Measurements from ENCODE around the gene S100A7A. TPM values are rescaled to one million over a fixed set of nuclear protein-coding genes. Genes with fewer than 3 reads are reported as not detected.

The S100A7A gene
- polyA plus RNA-seq, 1 of the 3 experiments (the other 2 are of a cell fraction) = not detected

DNA sequence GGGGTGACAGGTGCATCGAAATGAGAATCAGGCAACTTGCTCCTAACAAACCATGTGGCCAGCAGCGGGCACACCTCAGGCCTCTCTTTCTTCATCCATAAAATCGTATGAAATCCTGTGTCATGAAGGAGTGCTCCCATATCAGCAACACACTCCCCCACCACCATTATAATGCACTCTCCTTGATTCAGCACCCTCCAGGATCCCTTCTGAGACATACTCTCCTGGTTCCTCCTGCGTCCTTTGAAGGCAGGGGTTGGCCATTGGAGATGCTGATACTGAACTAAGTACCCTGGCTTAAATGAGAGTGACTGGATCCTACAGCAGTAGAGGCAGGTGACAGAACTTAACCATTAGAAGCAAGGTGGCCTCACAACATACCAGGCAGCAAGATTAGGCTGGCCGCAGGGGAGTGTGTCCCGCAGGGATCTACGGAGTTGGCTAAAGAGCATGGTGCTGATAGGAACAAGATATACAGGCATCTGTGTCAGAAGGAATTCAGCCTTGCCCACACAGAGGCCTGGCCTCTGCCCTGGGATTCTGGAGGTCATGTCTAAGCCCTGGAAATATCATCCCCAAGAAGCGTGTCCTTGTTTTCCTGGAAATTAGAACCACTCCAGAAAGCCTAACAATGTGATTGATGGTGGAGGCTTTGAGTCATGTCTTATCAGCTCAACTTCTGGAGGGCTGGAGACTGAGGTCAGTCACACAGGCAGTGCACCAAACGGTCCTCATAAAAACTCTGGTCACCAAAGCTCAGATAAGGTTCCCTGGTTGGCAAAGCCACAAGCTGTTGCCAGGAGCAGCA is 16.8 kb downstream of the S100A7A start:
- Histone ChIP-seq H3K27ac (ENCODE audit: low read depth in 2 of 2, low read length in 1 of 2) (no peak overlapping the region), H3K4me3 (ENCODE audit: low read depth in 2 of 2, low read length in 1 of 2) (no peak overlapping the region), H3K9me3 (no peaks in the 10 kb centered on the region), H3F3A (replicated peaks; ENCODE audit: insufficient read depth) (no peaks in the 10 kb centered on the region), H3K9ac (no peak overlapping the region), H3K36me3 (replicated peaks in 1 of 2; ENCODE audit: control insufficient read depth in 1 of 2, insufficient read depth in 2 of 2, low read length in 1 of 2) (no peaks in the 10 kb centered on the region), H3K27me3 (ENCODE audit: insufficient read depth) (peaks cover 12% of the 10 kb centered on the region; the same call in 1 of the 2 replicates), H3K4me2 (no peak overlapping the region), H4K20me1 (ENCODE audit: insufficient read depth) (no peaks in the 10 kb centered on the region), H3K79me2 (ENCODE audit: insufficient read depth) (no peaks in the 10 kb centered on the region), H2AFZ (ENCODE audit: low read depth) (no peak overlapping the region), H3K9me2 (no peaks in the 10 kb centered on the region), H3K4me1 (ENCODE audit: control insufficient read depth in 1 of 2, insufficient read depth in 2 of 2, low read depth in 1 of 2, low read length in 1 of 2) (no peaks in the 10 kb centered on the region)
- TF ChIP-seq SIN3A (IDR thresholded peaks at IDR 0.05; ENCODE audit: borderline replicate concordance, low read depth, low read length) (no peak), GABPA (IDR thresholded peaks at IDR 0.05; ENCODE audit: low read depth) (no peak), RFX5 (IDR thresholded peaks at IDR 0.05; ENCODE audit: low read length) (no peak), FOSL2 (IDR thresholded peaks at IDR 0.05; ENCODE audit: borderline replicate concordance, low read depth) (no peak), NFIC (IDR thresholded peaks at IDR 0.05; ENCODE audit: borderline replicate concordance) (no peak), TEAD4 (IDR thresholded peaks at IDR 0.05; ENCODE audit: borderline replicate concordance, insufficient read depth) (no peak), USF2 (IDR thresholded peaks at IDR 0.05; ENCODE audit: borderline replicate concordance, low read depth, low read length) (no peak), EP300 (IDR thresholded peaks at IDR 0.05; ENCODE audit: borderline replicate concordance in 1 of 2, low read depth in 1 of 2, low read length in 1 of 2) (no peak), USF1 (IDR thresholded peaks at IDR 0.05; ENCODE audit: borderline replicate concordance, low read depth) (no peak), FOXM1 (IDR thresholded peaks at IDR 0.05; ENCODE audit: low read depth) (no peak), RXRA (IDR thresholded peaks at IDR 0.05; ENCODE audit: borderline replicate concordance, low read depth) (no peak), FOXJ3 (CRISPR knock-in tag; IDR thresholded peaks at IDR 0.05) (no peak), IRF3 (IDR thresholded peaks at IDR 0.05; ENCODE audit: low read depth, low read length) (no peak), RAD21 (IDR thresholded peaks at IDR 0.05; ENCODE audit: low read length) (no peak), EZH2phosphoT487 (IDR thresholded peaks at IDR 0.05; ENCODE audit: borderline replicate concordance, low read depth) (no peak), TCF12 (IDR thresholded peaks at IDR 0.05) (no peak), GATA2 (CRISPR knock-in tag; IDR thresholded peaks at IDR 0.05) (no peak)
- TF ChIP-seq, protein P1, sequence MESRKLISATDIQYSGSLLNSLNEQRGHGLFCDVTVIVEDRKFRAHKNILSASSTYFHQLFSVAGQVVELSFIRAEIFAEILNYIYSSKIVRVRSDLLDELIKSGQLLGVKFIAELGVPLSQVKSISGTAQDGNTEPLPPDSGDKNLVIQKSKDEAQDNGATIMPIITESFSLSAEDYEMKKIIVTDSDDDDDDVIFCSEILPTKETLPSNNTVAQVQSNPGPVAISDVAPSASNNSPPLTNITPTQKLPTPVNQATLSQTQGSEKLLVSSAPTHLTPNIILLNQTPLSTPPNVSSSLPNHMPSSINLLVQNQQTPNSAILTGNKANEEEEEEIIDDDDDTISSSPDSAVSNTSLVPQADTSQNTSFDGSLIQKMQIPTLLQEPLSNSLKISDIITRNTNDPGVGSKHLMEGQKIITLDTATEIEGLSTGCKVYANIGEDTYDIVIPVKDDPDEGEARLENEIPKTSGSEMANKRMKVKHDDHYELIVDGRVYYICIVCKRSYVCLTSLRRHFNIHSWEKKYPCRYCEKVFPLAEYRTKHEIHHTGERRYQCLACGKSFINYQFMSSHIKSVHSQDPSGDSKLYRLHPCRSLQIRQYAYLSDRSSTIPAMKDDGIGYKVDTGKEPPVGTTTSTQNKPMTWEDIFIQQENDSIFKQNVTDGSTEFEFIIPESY (IDR thresholded peaks at IDR 0.05; ENCODE audit: borderline replicate concordance, low read depth) = no peak
- TF ChIP-seq, protein P2, sequence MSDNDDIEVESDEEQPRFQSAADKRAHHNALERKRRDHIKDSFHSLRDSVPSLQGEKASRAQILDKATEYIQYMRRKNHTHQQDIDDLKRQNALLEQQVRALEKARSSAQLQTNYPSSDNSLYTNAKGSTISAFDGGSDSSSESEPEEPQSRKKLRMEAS (IDR thresholded peaks at IDR 0.05; ENCODE audit: low read depth) = no peak
- 16% methylated on average over 8 of the region's 9 CpGs for WGBS (ENCODE audit: low lambda C conversion rate)
- ChIA-PET POLR2A (no interaction called here), CTCF (no interaction called here)
- no peak for DNase-seq
